H9 (cell line): ENCODE results near the gene BLVRB. TPM values are rescaled to one million over a fixed set of nuclear protein-coding genes. Genes with fewer than 3 reads are reported as not detected.
"Not testable (repeated sequence)": the region's sequence is repeated elsewhere in the genome, so short reads cannot be mapped to it uniquely, and the experiment has no call there.

Source experiments
- DNase-seq: peaks from one replicate; pipeline ENCODE4 v3.0.0-alpha.2; 2017
- H2AFZ ChIP-seq: one replicate; pipeline ENCODE4 v1.6.1; 2013; ENCODE audit warnings: mild to moderate bottlenecking, low read length, control low read depth, moderate library complexity
- H2AK5ac ChIP-seq: 2 replicates; pipeline ENCODE4 v1.6.1; 2013; ENCODE audit warnings: low read length, control low read depth, mixed read lengths; ENCODE audit not compliant: insufficient read length
- H2BK120ac ChIP-seq: one replicate; pipeline ENCODE4 v1.6.1; 2013; ENCODE audit warnings: low read depth, mild to moderate bottlenecking, low read length, control low read depth, inconsistent platforms; ENCODE audit not compliant: poor library complexity, severe bottlenecking
- H2BK12ac ChIP-seq: 2 replicates; pipeline ENCODE4 v1.6.1; 2013; ENCODE audit warnings: low read length, control low read depth, mixed read lengths, low read depth; ENCODE audit not compliant: insufficient read length
- H2BK15ac ChIP-seq: 2 replicates; pipeline ENCODE4 v1.6.1; 2013; ENCODE audit warnings: low read depth, low read length, control low read depth
- H2BK20ac ChIP-seq: one replicate; pipeline ENCODE4 v1.6.1; 2013; ENCODE audit warnings: low read depth, mild to moderate bottlenecking, low read length, control low read depth, inconsistent platforms; ENCODE audit not compliant: poor library complexity, severe bottlenecking
- H2BK5ac ChIP-seq: 2 replicates; pipeline ENCODE4 v1.6.1; 2013; ENCODE audit warnings: low read length, control low read depth, mixed read lengths; ENCODE audit not compliant: insufficient read length
- H3K14ac ChIP-seq: 2 replicates; pipeline ENCODE4 v1.6.1; 2013; ENCODE audit warnings: low read length, control low read depth; ENCODE audit not compliant: insufficient read depth
- H3K18ac ChIP-seq: 2 replicates; pipeline ENCODE4 v1.6.1; 2013; ENCODE audit warnings: low read depth, mild to moderate bottlenecking, mixed read lengths, low read length, control low read depth; ENCODE audit not compliant: insufficient read length
- H3K23ac ChIP-seq: 2 replicates; pipeline ENCODE4 v1.6.1; 2013; ENCODE audit warnings: low read length, control low read depth, mixed read lengths, low read depth; ENCODE audit not compliant: insufficient read length
- H3K23me2 ChIP-seq: 2 replicates; pipeline ENCODE4 v1.6.1; 2013; ENCODE audit warnings: low read depth, mild to moderate bottlenecking, mixed read lengths, low read length, control low read depth; ENCODE audit not compliant: insufficient read length, poor library complexity, severe bottlenecking
- H3K27ac ChIP-seq: 2 replicates; pipeline ENCODE4 v1.5.1; 2013; ENCODE audit warnings: low read length, control low read depth, mixed read lengths, low read depth; ENCODE audit not compliant: insufficient read length
- H3K27me3 ChIP-seq: 2 replicates; pipeline ENCODE4 v1.6.1; 2013; ENCODE audit warnings: low read length, control low read depth, inconsistent platforms; ENCODE audit not compliant: insufficient read depth
- H3K4ac ChIP-seq: 2 replicates; pipeline ENCODE4 v1.6.1; 2013; ENCODE audit warnings: low read depth, mild to moderate bottlenecking, control low read depth, inconsistent platforms, low read length, moderate library complexity
- H3K4me1 ChIP-seq: 2 replicates; pipeline ENCODE4 v1.6.1; 2013; ENCODE audit warnings: low read length, control low read depth, inconsistent platforms; ENCODE audit not compliant: insufficient read depth
- H3K4me2 ChIP-seq: 2 replicates; pipeline ENCODE4 v1.6.1; 2013; ENCODE audit warnings: low read length, control low read depth, mixed read lengths; ENCODE audit not compliant: insufficient read length, insufficient read depth
- H3K56ac ChIP-seq: 2 replicates; pipeline ENCODE4 v1.6.1; 2013; ENCODE audit warnings: low read depth, mild to moderate bottlenecking, mixed read lengths, low read length, control low read depth; ENCODE audit not compliant: insufficient read length
- H3K79me1 ChIP-seq: 2 replicates; pipeline ENCODE4 v1.6.1; 2013; ENCODE audit warnings: low read depth, mild to moderate bottlenecking, moderate library complexity, low read length, control low read depth, inconsistent platforms; ENCODE audit not compliant: insufficient read depth, poor library complexity, severe bottlenecking
- H3K79me2 ChIP-seq: 2 replicates; pipeline ENCODE4 v1.6.1; 2013; ENCODE audit warnings: low read length, control low read depth, inconsistent platforms; ENCODE audit not compliant: insufficient read depth
- H3K9ac ChIP-seq: 2 replicates; pipeline ENCODE4 v1.6.1; 2013; ENCODE audit warnings: low read length, control low read depth, mixed read lengths; ENCODE audit not compliant: insufficient read length; ENCODE audit errors: extremely low read depth
- H3K9me3 ChIP-seq: one replicate; pipeline ENCODE4 v1.6.1; 2013; ENCODE audit warnings: low read depth, low read length, inconsistent platforms; ENCODE audit not compliant: control insufficient read depth
- H3T11ph ChIP-seq: one replicate; pipeline ENCODE4 v1.6.1; 2013; ENCODE audit warnings: mild to moderate bottlenecking, low read length, control low read depth, inconsistent platforms
- H4K20me1 ChIP-seq: one replicate; pipeline ENCODE4 v1.6.1; 2013; ENCODE audit not compliant: control insufficient read depth, insufficient read length, insufficient read depth
- H4K5ac ChIP-seq: 2 replicates; pipeline ENCODE4 v1.6.1; 2013; ENCODE audit warnings: low read depth, mild to moderate bottlenecking, mixed read lengths, low read length, control low read depth; ENCODE audit not compliant: insufficient read length
- H4K8ac ChIP-seq: replicated peaks from 2 replicates; pipeline ENCODE4 v1.6.1; 2013; ENCODE audit warnings: low read length, control low read depth, mixed read lengths, low read depth; ENCODE audit not compliant: insufficient read length
- H4K91ac ChIP-seq: 2 replicates; pipeline ENCODE4 v1.6.1; 2013; ENCODE audit warnings: low read depth, mild to moderate bottlenecking, moderate library complexity, mixed read lengths, low read length, control low read depth; ENCODE audit not compliant: insufficient read length
- H3K27ac Mint-ChIP-seq, 3 experiments: 2 replicates in 2 of 3; 3 replicates in 1 of 3; pipeline ENCODE4 v1.8.0; 2020 to 2021; ENCODE audit warnings: mixed read lengths in 3 of 3, mild to moderate bottlenecking in 1 of 3, moderate library complexity in 1 of 3
- H3K27me3 Mint-ChIP-seq: 2 replicates; pipeline ENCODE4 v1.8.0; 2021; ENCODE audit warnings: low read depth, mild to moderate bottlenecking, moderate library complexity, mixed read lengths
- H3K36me3 Mint-ChIP-seq, 3 experiments: 2 replicates in 2 of 3; 3 replicates in 1 of 3; pipeline ENCODE4 v1.8.0; 2020 to 2021; ENCODE audit warnings: low read depth in 3 of 3, mixed read lengths in 3 of 3; ENCODE audit not compliant: insufficient read depth in 1 of 3
- H3K4me1 Mint-ChIP-seq, 2 experiments: 2 replicates each; pipeline ENCODE4 v1.8.0; 2020; ENCODE audit warnings: mixed read lengths in 2 of 2
- H3K4me3 Mint-ChIP-seq, 2 experiments: 2 replicates in 1 of 2; 3 replicates in 1 of 2; pipeline ENCODE4 v1.8.0; 2020 to 2021; ENCODE audit warnings: mild to moderate bottlenecking in 2 of 2, mixed read lengths in 2 of 2, moderate library complexity in 1 of 2
- H3K9me3 Mint-ChIP-seq, 2 experiments: 2 replicates in 1 of 2; 3 replicates in 1 of 2; pipeline ENCODE4 v1.8.0; 2020; ENCODE audit warnings: mild to moderate bottlenecking in 2 of 2, mixed read lengths in 2 of 2, moderate library complexity in 1 of 2
- WGBS: extraction: QIAGEN DNeasy Blood & Tissue Kit; methylation state at CpG from one replicate; pipeline ENCODE4 v1.1.7; 2013; ENCODE audit warnings: missing lambda C conversion rate, low lambda C conversion rate, mixed read lengths; ENCODE audit not compliant: insufficient read length; ENCODE audit errors: extremely low coverage; 5-methylcytosine and 5-hydroxymethylcytosine counted together
- total RNA-seq: library from RNA; stranded (reverse); gene quantifications from 2 replicates; pipeline ENCODE4 v1.2.1, GENCODE V29; 2021
- TF ChIP-seq, protein P1 (sequence below): fragments of 200-600 bp; sonication (generic); conservative IDR thresholded peaks from 3 replicates; pipeline ENCODE4 v1.8.0; 2021; ENCODE audit warnings: antibody characterized with exemption, mild to moderate bottlenecking

BLVRB gene
- total RNA-seq, 1 experiment from 2014 or later = 27.9 TPM

DNA sequence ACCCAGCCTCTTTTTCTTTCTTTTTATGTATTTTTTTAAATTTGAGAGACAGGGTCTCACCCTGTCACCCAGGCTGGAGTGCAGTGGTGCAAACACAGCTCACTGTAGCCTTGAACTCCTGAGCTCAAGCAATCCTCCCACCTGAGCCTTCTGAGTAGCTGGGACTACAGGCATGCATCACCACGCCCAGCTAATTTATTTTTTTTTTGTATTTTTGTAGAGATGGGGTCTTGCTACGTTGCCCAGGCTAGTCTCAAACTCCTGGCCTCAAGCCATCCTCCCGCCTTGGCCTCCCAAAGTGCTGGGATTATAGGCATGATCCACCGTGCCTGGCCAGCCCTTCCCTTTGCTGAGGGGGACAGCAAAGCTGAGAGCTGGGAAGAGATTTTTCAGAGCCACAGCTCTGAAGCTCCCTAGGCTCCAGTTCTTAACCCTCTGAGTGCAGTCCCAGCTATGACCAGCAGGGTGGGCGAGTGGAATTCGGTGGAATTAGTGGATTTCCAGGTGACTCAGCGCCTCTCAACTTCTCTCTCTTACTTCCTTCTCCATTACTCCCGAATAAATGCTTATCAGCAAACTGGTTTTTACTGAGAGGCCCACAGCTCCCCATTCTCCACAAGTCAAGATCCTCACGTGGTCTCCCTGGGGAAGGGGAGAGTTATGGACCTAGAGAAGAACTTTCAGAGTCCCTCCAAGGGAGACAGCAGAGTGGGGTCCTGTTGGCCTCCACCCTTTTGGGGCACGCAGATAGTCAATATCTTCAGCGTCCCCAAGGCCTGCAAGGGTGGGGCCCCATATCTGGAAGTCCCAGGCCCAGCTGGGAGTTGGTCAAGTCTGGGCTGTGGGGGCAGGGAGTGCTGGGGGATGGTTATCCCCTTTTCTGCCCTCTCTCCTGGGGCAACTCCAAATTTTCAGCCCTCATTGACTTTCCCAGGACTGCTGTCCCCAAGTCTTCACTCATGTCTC, 1.2 kb downstream of the BLVRB start:
- Histone ChIP-seq H3T11ph (no peak overlapping the region), H2AK5ac (no peak overlapping the region), H3K23ac (no peak overlapping the region), H2BK12ac (no peak overlapping the region), H2BK15ac (no peak overlapping the region), H2BK20ac (no peak overlapping the region), H2AFZ (no peak overlapping the region), H3K9me3 (no peaks in the 10 kb centered on the region), H3K27ac (no peak overlapping the region), H3K23me2 (no peaks in the 10 kb centered on the region), H3K4me2 (peak overlapping the region; percentile 62), H3K27me3 (peaks cover 11% of the 10 kb centered on the region; the same call in 1 of the 2 replicates), H3K56ac (no peak overlapping the region), H3K18ac (no peak overlapping the region), H4K91ac (no peak overlapping the region), H4K5ac (no peak overlapping the region), H2BK120ac (no peak overlapping the region), H3K9ac (no peak overlapping the region), H3K4ac (no peak overlapping the region), H3K14ac (no peak overlapping the region), H3K79me1 (no peaks in the 10 kb centered on the region), H2BK5ac (no peak overlapping the region), H3K4me1 (no peaks in the 10 kb centered on the region; the same call in 1 of the 2 replicates), H3K79me2 (no peaks in the 10 kb centered on the region), H4K8ac (no peak overlapping the region), H4K20me1 (no peaks in the 10 kb centered on the region)
- Mint-ChIP-seq H3K4me3 (peak overlapping the region; percentile 79 to 83; a peak in 4 of 5 replicates), H3K27ac (peak overlapping the region in 1 of 3 experiments; percentile 37; a peak in 2 of 7 replicates), H3K9me3 (peaks cover 0 to 5% of the 10 kb centered on the region in 2 experiments; a peak in 3 of 5 replicates), H3K4me1 (peaks cover 14 to 18% of the 10 kb centered on the region in 2 experiments), H3K36me3 (peaks cover 0 to 4% (median 0%) of the 10 kb centered on the region in 3 experiments; a peak in 1 of 7 replicates), H3K27me3 (peaks cover 37% of the 10 kb centered on the region)
- peak; percentile 82 for DNase-seq
- TF ChIP-seq, protein P1, sequence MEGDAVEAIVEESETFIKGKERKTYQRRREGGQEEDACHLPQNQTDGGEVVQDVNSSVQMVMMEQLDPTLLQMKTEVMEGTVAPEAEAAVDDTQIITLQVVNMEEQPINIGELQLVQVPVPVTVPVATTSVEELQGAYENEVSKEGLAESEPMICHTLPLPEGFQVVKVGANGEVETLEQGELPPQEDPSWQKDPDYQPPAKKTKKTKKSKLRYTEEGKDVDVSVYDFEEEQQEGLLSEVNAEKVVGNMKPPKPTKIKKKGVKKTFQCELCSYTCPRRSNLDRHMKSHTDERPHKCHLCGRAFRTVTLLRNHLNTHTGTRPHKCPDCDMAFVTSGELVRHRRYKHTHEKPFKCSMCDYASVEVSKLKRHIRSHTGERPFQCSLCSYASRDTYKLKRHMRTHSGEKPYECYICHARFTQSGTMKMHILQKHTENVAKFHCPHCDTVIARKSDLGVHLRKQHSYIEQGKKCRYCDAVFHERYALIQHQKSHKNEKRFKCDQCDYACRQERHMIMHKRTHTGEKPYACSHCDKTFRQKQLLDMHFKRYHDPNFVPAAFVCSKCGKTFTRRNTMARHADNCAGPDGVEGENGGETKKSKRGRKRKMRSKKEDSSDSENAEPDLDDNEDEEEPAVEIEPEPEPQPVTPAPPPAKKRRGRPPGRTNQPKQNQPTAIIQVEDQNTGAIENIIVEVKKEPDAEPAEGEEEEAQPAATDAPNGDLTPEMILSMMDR = peak; percentile 81
- WGBS = no CpG with 5 or more reads among the region's 11 CpGs

DNA sequence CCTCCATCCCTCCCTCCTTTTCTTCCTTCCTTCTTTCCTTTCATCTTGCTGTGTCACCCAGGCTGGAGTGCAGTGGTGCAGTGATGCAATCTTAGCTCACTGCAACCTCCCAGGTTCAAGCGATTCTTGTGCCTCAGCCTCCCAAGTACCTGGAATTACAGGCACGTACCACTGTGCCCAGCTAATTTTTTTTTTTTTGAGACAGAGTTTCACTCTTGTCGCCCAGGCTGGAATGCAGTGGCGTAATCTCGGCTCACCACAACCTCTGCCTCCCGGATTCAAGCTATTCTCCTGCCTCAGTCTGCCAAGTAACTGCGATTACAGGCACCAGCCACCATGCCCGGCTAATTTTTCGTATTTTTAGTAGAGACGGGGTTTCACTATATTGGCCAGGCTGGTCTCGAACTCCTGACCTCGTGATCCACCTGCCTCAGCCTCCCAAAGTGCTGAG, 1.9 kb downstream of the BLVRB start:
- not testable (repeated sequence) for H4K20me1 ChIP-seq, H3K23ac ChIP-seq, H3K79me2 ChIP-seq, H3K9ac ChIP-seq, H3K4ac ChIP-seq, H2AFZ ChIP-seq, H3K4me1 ChIP-seq, H3K4me2 ChIP-seq, H4K8ac ChIP-seq, H2BK5ac ChIP-seq, H3K36me3 Mint-ChIP-seq, H2BK20ac ChIP-seq, H2AK5ac ChIP-seq, H2BK12ac ChIP-seq, H3K9me3 Mint-ChIP-seq, H3K27ac ChIP-seq, H3K79me1 ChIP-seq, H4K5ac ChIP-seq, H2BK120ac ChIP-seq, H3K9me3 ChIP-seq, H3K18ac ChIP-seq, H3K23me2 ChIP-seq, H2BK15ac ChIP-seq, H3K4me3 Mint-ChIP-seq, H4K91ac ChIP-seq, H3K14ac ChIP-seq, H3T11ph ChIP-seq, DNase-seq, H3K56ac ChIP-seq
- Mint-ChIP-seq H3K27me3 (peaks cover 30% of the 10 kb centered on the region), H3K27ac (peak overlapping the region in 1 of 3 experiments; percentile 74; a peak in 1 of 7 replicates), H3K4me1 (peaks cover 14 to 18% of the 10 kb centered on the region in 2 experiments)
- no CpG with 5 or more reads among the region's 12 CpGs for WGBS
- peaks cover 11% of the 10 kb centered on the region; the same call in 1 of the 2 replicates for H3K27me3 ChIP-seq
